Fibroblast of mammary gland (primary cell): ENCODE measurements around the gene NLRP14.

ENCODE experiments used
- DNase-seq: peaks from one replicate; pipeline ENCODE4 v3.0.0-alpha.2; 2010; ENCODE audit warnings: low read depth
- H3K4me3 ChIP-seq: 2 replicates; pipeline ENCODE4 v1.5.1; 2011; ENCODE audit warnings: low read depth, mild to moderate bottlenecking, low read length, moderate library complexity; ENCODE audit not compliant: control insufficient read depth
- TF ChIP-seq, protein P1 (sequence below): conservative IDR thresholded peaks from 2 replicates; pipeline ENCODE4 v1.5.1; 2011; ENCODE audit warnings: low read depth, low read length, inconsistent platforms; ENCODE audit not compliant: control insufficient read depth, insufficient read depth

Gene NLRP14, protein sequence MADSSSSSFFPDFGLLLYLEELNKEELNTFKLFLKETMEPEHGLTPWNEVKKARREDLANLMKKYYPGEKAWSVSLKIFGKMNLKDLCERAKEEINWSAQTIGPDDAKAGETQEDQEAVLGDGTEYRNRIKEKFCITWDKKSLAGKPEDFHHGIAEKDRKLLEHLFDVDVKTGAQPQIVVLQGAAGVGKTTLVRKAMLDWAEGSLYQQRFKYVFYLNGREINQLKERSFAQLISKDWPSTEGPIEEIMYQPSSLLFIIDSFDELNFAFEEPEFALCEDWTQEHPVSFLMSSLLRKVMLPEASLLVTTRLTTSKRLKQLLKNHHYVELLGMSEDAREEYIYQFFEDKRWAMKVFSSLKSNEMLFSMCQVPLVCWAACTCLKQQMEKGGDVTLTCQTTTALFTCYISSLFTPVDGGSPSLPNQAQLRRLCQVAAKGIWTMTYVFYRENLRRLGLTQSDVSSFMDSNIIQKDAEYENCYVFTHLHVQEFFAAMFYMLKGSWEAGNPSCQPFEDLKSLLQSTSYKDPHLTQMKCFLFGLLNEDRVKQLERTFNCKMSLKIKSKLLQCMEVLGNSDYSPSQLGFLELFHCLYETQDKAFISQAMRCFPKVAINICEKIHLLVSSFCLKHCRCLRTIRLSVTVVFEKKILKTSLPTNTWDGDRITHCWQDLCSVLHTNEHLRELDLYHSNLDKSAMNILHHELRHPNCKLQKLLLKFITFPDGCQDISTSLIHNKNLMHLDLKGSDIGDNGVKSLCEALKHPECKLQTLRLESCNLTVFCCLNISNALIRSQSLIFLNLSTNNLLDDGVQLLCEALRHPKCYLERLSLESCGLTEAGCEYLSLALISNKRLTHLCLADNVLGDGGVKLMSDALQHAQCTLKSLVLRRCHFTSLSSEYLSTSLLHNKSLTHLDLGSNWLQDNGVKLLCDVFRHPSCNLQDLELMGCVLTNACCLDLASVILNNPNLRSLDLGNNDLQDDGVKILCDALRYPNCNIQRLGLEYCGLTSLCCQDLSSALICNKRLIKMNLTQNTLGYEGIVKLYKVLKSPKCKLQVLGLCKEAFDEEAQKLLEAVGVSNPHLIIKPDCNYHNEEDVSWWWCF

GRCh38 chr11:7020183-7020917 lies at the start of gene NLRP14, which contains the start of gene ZNF214:
TSS of gene NLRP14 (plus strand) at chr11:7020479. CDS start at chr11:7038587, 18,108 bp downstream.
TSS of gene ZNF214 (minus strand) at chr11:7020346. CDS start at chr11:7002835, 17,511 bp downstream.
- peak; percentile 90 for DNase-seq
- TF ChIP-seq, protein P1, sequence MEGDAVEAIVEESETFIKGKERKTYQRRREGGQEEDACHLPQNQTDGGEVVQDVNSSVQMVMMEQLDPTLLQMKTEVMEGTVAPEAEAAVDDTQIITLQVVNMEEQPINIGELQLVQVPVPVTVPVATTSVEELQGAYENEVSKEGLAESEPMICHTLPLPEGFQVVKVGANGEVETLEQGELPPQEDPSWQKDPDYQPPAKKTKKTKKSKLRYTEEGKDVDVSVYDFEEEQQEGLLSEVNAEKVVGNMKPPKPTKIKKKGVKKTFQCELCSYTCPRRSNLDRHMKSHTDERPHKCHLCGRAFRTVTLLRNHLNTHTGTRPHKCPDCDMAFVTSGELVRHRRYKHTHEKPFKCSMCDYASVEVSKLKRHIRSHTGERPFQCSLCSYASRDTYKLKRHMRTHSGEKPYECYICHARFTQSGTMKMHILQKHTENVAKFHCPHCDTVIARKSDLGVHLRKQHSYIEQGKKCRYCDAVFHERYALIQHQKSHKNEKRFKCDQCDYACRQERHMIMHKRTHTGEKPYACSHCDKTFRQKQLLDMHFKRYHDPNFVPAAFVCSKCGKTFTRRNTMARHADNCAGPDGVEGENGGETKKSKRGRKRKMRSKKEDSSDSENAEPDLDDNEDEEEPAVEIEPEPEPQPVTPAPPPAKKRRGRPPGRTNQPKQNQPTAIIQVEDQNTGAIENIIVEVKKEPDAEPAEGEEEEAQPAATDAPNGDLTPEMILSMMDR: no peak
- peak within 1 kb of the TSS; percentile 93 for H3K4me3 ChIP-seq

GRCh38 chr11:6979365-6979764 lies 40.9 kb upstream of the NLRP14 start:
- TF ChIP-seq, protein P1: no peak
- H3K4me3 ChIP-seq: no peak overlapping the region
- peak; percentile 71 for DNase-seq

DNA sequence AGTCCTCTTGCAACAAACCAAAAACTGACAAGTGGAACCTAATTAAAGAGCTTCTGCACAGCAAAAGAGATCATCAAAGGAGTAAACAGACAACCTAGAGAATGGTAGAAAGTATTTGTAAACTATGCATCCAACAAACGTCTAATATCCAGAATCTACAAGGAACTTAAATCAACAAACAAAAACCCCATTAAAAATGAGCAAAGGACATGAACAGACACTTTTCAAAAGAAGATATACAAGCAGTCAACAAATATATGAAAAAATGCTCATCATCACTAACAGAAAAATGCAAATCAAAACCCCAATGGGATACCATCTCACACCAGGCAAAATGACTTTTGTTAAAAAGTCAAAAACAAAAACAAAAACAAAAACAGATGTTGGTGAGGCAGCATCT lies 33.8 kb upstream of the NLRP14 start:
- H3K4me3 ChIP-seq: no peak overlapping the region
- TF ChIP-seq, protein P1: no peak
- no peak for DNase-seq

DNA sequence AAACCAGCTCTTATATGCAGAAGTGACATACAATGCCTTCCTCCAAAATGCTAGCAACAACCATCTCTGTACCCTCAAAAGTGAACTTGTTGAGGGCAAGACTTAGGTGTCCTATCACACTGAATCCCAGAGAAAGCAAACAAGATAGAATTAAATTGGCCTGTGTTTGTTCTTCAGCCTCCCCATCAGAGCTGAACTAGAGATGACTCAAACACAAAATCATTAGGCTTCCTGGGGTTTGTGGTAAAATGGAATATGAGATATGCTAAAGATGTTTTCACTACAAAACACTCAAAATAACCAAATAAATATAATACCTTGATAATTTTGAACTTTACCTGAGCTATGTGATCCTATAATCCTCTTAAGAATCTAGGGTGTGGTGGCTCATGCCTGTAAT lies 31.8 kb upstream of the NLRP14 start:
- H3K4me3 ChIP-seq: no peak overlapping the region
- TF ChIP-seq, protein P1: no peak
- peak; percentile 38 for DNase-seq

- DNase-seq: no peak
- no peak overlapping the region for H3K4me3 ChIP-seq
- TF ChIP-seq, protein P1: no peak
Observed at GRCh38 chr11:6991227-6991626, 29.1 kb upstream of the NLRP14 start.

DNA sequence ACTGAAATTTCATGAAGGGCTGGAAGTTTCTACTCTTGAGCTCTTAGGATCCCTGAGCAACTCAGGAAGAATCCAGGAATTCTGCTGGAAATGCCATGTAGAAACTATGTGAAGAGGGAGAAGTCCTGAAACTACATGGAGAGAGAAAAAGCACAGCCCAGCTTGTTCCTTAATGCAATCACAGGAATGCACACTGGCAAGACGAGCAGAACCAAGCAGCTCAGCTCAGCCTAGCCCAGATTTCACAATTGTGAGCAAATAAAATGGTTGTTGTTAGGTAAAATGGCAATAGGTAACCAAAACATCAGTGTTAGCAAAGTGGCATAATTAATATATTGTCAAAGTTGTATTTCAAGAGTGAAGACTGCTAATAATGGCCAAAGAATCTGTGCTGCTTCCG lies 28.3 kb upstream of the NLRP14 start:
- no peak overlapping the region for H3K4me3 ChIP-seq
- TF ChIP-seq, protein P1: no peak
- DNase-seq: peak; percentile 23
